ENCODE data around the gene ZNF343. TPM values are rescaled to one million over a fixed set of nuclear protein-coding genes. Genes with fewer than 3 reads are reported as not detected.
A peak's percentile ranks its signal among the peaks of the same experiment; 100 is the strongest.

ZNF343 gene
- polyA plus RNA-seq, 2 of the 4 experiments (the other 2 are of a cell fraction), result 14.0 to 19.0 TPM

GRCh38 chr20:2470423-2471193 lies 38.1 kb downstream of the ZNF343 start, which contains the start of gene SNRPB:
SNRPB (minus strand) TSS chr20:2470789; CDS start chr20:2470690, 99 bp downstream.
- no peaks in the 10 kb centered on the region for H3K9me3 ChIP-seq
- POLR2A ChIA-PET, result interaction anchor here (0.6 to 2.4 kb wide), 27 partner anchors 8 to 1079 kb away, joined by 3 to 29 read pairs (median 5); partner anchors contain the start of genes EBF4, IDH3B, NOP56 and ZNF343
- peak within 1 kb of the TSS; percentile 71 for H3K4me2 ChIP-seq
- 2% methylated on average over 53 of the region's 53 CpGs for WGBS (ENCODE audit: missing lambda C conversion rate)
- H3K27ac ChIP-seq, result peak within 1 kb of the TSS; percentile 92 to 93
- FAIRE-seq (peak; percentile 96), DNase-seq (ENCODE audit: low read depth in 1 of 2, low spot score in 1 of 2) (peak; percentile 99 to 100), ATAC-seq (peak; percentile 97 to 98)
- H3K4me3 ChIP-seq, result peak within 1 kb of the TSS; percentile 67
- H3K4me1 ChIP-seq, result peaks cover 25% of the 10 kb centered on the region
- CTCF ChIA-PET, result interaction anchor here (0.8 to 6.5 kb wide), 8 partner anchors 9 to 204 kb away, joined by 3 to 51 read pairs (median 3); no protein-coding TSS in a partner anchor
- TF ChIP-seq HDAC2 (IDR thresholded peaks at IDR 0.05) (no peak), ZFP36 (IDR thresholded peaks at IDR 0.05; ENCODE audit: borderline replicate concordance, partially characterized antibody) (no peak), EP300 (IDR thresholded peaks at IDR 0.05) (no peak), MAX (IDR thresholded peaks at IDR 0.05) (peak; percentile 99), JUN (IDR thresholded peaks at IDR 0.05) (peak; percentile 97 to 100), TP53 (CRISPR knock-in tag; IDR thresholded peaks at IDR 0.05) (peak; percentile 69; the same call in 1 of the 2 replicates), ZSCAN20 (CRISPR knock-in tag; IDR thresholded peaks at IDR 0.05) (no peak), JUNB (IDR thresholded peaks at IDR 0.05) (no peak), CBX8 (IDR thresholded peaks at IDR 0.05) (no peak), FOXS1 (CRISPR knock-in tag; IDR thresholded peaks at IDR 0.05) (0 out of 2 replicates have a peak, but pooled peaks have one; percentile 12), NPAS2 (CRISPR knock-in tag; IDR thresholded peaks at IDR 0.05; ENCODE audit: borderline replicate concordance) (no peak), TFCP2L1 (CRISPR knock-in tag; IDR thresholded peaks at IDR 0.05) (peak; percentile 47; the same call in 1 of the 2 replicates), FOSB (CRISPR knock-in tag; IDR thresholded peaks at IDR 0.05) (no peak; the same call in none of the 2 replicates), BHLHE40 (IDR thresholded peaks at IDR 0.05; ENCODE audit: low read depth, low read length) (no peak), KDM1A (IDR thresholded peaks at IDR 0.05; ENCODE audit: low read depth) (no peak), HOXA7 (CRISPR knock-in tag; IDR thresholded peaks at IDR 0.05) (no peak), RAD21 (conservative IDR thresholded peaks at IDR 0.05 in 1 of 2, IDR thresholded peaks at IDR 0.05 in 1 of 2) (no peak), ZNF302 (CRISPR knock-in tag; IDR thresholded peaks at IDR 0.05) (no peak), RARB (CRISPR knock-in tag; IDR thresholded peaks at IDR 0.05) (no peak), GATA3 (IDR thresholded peaks at IDR 0.05; ENCODE audit: borderline replicate concordance) (peak; percentile 46; the same call in 1 of the 2 replicates), ESRRA (IDR thresholded peaks at IDR 0.05; ENCODE audit: borderline replicate concordance, low read length) (no peak), HEYL (CRISPR knock-in tag; IDR thresholded peaks at IDR 0.05) (no peak), PHF8 (IDR thresholded peaks at IDR 0.05; ENCODE audit: borderline replicate concordance, low read depth) (peak; percentile 97), ELK1 (IDR thresholded peaks at IDR 0.05; ENCODE audit: low read depth, low read length) (peak; percentile 85; the same call in 1 of the 2 replicates), POLR2AphosphoS2 (conservative IDR thresholded peaks at IDR 0.05; ENCODE audit: low read length) (no peak), RNF2 (IDR thresholded peaks at IDR 0.05; ENCODE audit: borderline replicate concordance, low read depth) (no peak), MYC (IDR thresholded peaks at IDR 0.05; ENCODE audit: borderline replicate concordance, low read length) (peak; percentile 90; the same call in 1 of the 2 replicates)
- TF ChIP-seq, protein P1, sequence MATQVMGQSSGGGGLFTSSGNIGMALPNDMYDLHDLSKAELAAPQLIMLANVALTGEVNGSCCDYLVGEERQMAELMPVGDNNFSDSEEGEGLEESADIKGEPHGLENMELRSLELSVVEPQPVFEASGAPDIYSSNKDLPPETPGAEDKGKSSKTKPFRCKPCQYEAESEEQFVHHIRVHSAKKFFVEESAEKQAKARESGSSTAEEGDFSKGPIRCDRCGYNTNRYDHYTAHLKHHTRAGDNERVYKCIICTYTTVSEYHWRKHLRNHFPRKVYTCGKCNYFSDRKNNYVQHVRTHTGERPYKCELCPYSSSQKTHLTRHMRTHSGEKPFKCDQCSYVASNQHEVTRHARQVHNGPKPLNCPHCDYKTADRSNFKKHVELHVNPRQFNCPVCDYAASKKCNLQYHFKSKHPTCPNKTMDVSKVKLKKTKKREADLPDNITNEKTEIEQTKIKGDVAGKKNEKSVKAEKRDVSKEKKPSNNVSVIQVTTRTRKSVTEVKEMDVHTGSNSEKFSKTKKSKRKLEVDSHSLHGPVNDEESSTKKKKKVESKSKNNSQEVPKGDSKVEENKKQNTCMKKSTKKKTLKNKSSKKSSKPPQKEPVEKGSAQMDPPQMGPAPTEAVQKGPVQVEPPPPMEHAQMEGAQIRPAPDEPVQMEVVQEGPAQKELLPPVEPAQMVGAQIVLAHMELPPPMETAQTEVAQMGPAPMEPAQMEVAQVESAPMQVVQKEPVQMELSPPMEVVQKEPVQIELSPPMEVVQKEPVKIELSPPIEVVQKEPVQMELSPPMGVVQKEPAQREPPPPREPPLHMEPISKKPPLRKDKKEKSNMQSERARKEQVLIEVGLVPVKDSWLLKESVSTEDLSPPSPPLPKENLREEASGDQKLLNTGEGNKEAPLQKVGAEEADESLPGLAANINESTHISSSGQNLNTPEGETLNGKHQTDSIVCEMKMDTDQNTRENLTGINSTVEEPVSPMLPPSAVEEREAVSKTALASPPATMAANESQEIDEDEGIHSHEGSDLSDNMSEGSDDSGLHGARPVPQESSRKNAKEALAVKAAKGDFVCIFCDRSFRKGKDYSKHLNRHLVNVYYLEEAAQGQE (IDR thresholded peaks at IDR 0.05), result peak; percentile 42; the same call in 1 of the 2 replicates
- TF ChIP-seq, protein P2, sequence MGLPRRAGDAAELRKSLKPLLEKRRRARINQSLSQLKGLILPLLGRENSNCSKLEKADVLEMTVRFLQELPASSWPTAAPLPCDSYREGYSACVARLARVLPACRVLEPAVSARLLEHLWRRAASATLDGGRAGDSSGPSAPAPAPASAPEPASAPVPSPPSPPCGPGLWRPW (IDR thresholded peaks at IDR 0.05), result no peak
- TF ChIP-seq, protein P3, sequence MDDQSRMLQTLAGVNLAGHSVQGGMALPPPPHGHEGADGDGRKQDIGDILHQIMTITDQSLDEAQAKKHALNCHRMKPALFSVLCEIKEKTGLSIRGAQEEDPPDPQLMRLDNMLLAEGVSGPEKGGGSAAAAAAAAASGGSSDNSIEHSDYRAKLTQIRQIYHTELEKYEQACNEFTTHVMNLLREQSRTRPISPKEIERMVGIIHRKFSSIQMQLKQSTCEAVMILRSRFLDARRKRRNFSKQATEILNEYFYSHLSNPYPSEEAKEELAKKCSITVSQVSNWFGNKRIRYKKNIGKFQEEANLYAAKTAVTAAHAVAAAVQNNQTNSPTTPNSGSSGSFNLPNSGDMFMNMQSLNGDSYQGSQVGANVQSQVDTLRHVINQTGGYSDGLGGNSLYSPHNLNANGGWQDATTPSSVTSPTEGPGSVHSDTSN (IDR thresholded peaks at IDR 0.05), result peak; percentile 66
- TF ChIP-seq, protein P4, sequence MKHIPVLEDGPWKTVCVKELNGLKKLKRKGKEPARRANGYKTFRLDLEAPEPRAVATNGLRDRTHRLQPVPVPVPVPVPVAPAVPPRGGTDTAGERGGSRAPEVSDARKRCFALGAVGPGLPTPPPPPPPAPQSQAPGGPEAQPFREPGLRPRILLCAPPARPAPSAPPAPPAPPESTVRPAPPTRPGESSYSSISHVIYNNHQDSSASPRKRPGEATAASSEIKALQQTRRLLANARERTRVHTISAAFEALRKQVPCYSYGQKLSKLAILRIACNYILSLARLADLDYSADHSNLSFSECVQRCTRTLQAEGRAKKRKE (CRISPR knock-in tag; IDR thresholded peaks at IDR 0.05; ENCODE audit: low read depth), result no peak
- TF ChIP-seq, protein P5, sequence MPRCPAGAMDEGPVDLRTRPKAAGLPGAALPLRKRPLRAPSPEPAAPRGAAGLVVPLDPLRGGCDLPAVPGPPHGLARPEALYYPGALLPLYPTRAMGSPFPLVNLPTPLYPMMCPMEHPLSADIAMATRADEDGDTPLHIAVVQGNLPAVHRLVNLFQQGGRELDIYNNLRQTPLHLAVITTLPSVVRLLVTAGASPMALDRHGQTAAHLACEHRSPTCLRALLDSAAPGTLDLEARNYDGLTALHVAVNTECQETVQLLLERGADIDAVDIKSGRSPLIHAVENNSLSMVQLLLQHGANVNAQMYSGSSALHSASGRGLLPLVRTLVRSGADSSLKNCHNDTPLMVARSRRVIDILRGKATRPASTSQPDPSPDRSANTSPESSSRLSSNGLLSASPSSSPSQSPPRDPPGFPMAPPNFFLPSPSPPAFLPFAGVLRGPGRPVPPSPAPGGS (IDR thresholded peaks at IDR 0.05), result peak; percentile 97

Data from A549 (cell line).